Cardiac fibroblast (primary cell): ENCODE results near the gene ID2.

Experiments
- DNase-seq, 2 donors: peaks; one replicate each; pipeline versions ENCODE4 v3.0.0 to v3.0.0-alpha.2; 2010; ENCODE audit warnings: low read depth in 2 of 2
- H3K4me3 ChIP-seq, 2 donors: replicated peaks in 1 of 2; 1 replicate in 1 of 2; 2 replicates in 1 of 2; pipeline ENCODE4 v1.5.1; 2011; ENCODE audit warnings: low read depth in 2 of 2, low read length in 2 of 2, mild to moderate bottlenecking in 2 of 2, moderate library complexity in 1 of 2
- TF ChIP-seq, protein P1 (sequence below): IDR thresholded peaks from one replicate; pipeline ENCODE4 v1.5.1; 2011; ENCODE audit warnings: low read depth, mild to moderate bottlenecking, low read length, inconsistent platforms

ID2 gene

DNA sequence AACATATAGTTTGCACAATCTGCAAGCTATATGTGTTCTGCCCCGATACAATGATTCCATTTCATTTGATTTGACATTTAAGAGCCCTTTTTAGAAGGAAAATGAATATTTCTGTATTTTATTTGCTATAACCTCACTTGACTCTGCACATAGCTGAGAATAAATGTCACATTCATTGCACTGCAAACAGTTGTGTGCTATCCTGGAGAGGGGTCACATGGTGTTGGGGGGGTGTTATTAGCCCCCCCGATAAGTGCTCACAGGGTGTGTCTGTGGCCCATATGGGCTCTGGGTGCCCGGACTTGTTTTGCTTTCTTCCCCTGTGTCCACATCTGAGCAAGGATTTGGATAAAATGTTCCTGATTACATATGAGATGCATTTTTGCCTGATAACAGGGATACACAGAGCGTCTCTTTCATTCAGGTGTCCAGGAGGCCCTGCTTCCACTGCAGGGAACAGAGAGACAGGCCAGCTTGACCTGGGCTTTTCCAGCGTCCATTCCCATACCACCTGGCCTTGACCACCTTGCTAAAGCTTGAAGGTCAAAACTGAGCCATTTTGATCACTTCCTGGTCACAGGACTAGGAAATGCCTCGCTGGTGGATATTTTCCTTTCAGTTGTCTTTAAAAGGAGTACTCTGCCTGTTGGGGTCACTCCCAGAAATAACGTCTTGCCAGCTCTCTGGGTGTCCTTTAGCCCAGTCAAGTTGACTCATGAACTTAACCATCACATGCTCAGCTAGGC lies 38.4 kb upstream of the ID2 start:
- DNase-seq, result no peak
- TF ChIP-seq, protein P1, sequence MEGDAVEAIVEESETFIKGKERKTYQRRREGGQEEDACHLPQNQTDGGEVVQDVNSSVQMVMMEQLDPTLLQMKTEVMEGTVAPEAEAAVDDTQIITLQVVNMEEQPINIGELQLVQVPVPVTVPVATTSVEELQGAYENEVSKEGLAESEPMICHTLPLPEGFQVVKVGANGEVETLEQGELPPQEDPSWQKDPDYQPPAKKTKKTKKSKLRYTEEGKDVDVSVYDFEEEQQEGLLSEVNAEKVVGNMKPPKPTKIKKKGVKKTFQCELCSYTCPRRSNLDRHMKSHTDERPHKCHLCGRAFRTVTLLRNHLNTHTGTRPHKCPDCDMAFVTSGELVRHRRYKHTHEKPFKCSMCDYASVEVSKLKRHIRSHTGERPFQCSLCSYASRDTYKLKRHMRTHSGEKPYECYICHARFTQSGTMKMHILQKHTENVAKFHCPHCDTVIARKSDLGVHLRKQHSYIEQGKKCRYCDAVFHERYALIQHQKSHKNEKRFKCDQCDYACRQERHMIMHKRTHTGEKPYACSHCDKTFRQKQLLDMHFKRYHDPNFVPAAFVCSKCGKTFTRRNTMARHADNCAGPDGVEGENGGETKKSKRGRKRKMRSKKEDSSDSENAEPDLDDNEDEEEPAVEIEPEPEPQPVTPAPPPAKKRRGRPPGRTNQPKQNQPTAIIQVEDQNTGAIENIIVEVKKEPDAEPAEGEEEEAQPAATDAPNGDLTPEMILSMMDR, result no peak
- no peak overlapping the region for H3K4me3 ChIP-seq

DNA sequence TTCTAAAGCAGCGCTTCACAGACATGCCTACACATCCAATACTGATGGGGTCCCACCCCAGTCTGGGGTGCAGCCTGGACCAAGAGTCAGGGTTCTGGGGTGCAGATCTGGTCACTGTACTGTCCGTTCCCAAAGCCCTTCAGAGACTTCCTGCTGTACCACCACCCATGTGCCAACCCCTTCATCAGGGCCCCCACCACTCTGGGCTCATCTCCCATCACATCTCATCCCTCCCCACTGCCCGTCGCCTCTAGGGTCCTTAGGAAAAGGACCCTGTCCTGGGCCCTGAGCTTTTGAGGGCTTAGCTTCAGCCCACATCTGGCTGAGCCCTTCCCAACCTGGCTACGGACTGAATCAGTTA lies 37.9 kb upstream of the ID2 start:
- TF ChIP-seq, protein P1, result no peak
- no peak for DNase-seq
- H3K4me3 ChIP-seq, result no peak overlapping the region

DNA sequence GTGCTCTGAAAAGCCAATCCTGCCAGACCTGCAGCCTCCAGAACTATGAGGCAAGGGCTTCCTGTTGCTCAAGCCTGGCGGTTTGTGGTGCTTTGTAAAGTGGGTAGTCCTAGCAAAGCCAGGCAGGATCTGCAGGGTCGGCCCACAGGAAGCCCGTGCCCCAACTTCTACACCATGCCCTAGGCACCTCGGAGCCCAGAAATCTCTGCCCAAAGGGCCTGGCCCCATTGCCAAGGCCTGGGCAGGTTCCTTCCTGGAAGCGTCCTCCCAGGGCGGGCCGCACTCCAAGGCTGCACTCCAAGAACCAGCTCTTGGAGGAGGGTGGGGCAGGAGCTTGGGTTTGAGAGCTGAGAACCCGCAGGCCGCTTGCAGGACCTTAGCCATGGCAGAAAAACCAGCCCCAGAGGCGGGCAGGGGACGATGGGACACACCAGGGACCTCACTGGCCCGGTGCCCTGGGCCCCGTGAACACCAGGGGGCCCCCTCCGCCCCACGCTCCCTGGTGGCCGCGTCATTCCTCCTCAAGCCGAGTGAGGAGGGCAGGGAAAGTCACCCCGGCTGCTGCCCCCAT lies 37.2 kb upstream of the ID2 start:
- DNase-seq, result peak; percentile 5 to 46
- no peak overlapping the region for H3K4me3 ChIP-seq
- TF ChIP-seq, protein P1, result no peak

DNA sequence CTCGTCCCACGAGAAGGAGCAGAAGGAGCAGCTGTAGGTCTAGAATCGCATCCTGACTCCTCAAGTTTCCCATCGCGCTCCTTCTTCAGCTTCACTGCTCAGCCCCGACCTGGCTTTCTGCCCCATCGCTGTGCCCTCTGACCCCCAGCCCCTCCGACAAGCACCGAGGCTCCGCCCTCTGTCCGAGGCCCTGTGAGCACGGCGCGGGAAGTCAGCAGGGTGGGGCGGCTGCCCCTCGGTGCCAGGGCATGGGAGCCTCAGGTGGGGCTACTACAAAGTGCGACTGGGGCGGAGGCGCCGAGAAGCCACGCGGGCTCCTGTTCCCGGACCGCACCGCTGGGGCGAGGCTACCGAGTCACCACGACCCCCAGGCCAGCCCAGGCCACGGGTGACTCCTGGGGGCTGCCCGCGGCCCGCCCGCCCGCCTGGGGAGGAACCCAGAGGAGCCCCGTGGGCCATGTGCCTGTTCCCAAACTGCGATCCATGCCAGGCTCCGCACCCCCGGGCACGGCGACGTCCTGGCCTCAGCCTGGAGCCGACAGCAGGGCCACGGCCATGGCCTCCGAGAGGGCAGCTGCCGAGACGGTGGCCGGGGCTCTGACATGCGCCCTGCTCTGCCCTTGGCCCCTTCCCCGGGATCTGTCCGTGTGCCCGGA lies 36.6 kb upstream of the ID2 start:
- no peak overlapping the region for H3K4me3 ChIP-seq
- DNase-seq, result no peak
- TF ChIP-seq, protein P1, result no peak

DNA sequence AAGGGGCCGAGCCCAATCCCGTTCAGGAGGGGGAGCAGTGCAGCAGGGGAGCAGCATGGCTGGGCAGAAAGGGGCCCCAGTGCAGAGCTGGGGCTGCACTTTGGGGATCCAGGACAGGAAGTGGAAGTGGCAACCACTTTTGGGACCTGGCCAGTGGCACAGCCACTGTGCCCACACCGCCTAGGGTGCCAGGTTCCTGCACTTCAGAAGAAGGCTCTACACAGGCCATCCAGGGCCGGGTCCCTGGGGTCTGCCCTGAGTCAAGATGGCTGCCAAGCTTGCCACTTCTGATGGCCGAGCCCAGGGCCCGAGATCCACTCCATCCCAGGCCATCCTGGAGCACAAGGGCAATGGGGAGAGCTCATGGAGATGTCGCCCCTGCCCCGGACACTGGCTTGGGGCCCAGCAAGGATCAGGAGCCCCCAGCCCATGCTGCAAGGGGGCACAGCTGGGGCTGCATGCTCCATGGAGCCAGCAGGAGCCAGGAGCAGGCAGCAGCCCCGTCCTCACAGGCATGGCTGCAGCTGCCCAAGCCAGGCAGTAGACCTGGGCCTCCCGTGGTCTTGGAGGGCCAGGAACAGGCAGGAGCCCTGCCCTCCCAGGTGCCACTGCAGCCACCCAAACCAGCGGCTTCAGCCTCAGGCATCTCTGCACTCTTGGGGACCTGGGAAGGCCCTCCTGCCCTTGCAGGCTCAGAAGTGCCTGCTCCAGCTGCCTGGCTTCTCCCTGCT lies 35.0 kb upstream of the ID2 start:
- no peak for DNase-seq
- TF ChIP-seq, protein P1, result no peak
- H3K4me3 ChIP-seq, result no peak overlapping the region

DNA sequence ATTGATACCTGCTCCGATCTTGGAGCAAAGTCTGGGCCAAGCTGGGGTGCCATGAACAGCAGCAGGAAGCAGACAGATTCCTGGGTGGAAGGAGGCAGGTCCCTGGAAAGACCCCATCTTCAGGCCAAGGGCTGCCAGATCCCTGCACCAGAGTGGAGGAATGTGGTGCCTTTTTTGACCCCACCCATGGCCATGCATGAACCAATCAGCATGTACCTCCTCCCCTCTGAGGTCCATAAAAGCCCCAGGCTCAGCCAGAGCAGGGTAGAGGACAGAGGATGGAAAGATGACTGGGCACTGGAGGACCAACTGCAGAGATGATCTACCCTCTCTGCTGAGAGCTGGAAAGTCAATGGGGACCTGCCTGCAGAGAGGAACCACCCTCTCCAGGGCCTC lies 34.4 kb upstream of the ID2 start:
- TF ChIP-seq, protein P1, result no peak
- no peak overlapping the region for H3K4me3 ChIP-seq
- no peak for DNase-seq
